ENCODE results near the gene PCBP2. TPM values are rescaled to one million over a fixed set of nuclear protein-coding genes. Genes with fewer than 3 reads are reported as not detected.

PCBP2 gene
- total and polyA plus RNA-seq, 7 donors: 333 to 661 (median 403) TPM

DNA sequence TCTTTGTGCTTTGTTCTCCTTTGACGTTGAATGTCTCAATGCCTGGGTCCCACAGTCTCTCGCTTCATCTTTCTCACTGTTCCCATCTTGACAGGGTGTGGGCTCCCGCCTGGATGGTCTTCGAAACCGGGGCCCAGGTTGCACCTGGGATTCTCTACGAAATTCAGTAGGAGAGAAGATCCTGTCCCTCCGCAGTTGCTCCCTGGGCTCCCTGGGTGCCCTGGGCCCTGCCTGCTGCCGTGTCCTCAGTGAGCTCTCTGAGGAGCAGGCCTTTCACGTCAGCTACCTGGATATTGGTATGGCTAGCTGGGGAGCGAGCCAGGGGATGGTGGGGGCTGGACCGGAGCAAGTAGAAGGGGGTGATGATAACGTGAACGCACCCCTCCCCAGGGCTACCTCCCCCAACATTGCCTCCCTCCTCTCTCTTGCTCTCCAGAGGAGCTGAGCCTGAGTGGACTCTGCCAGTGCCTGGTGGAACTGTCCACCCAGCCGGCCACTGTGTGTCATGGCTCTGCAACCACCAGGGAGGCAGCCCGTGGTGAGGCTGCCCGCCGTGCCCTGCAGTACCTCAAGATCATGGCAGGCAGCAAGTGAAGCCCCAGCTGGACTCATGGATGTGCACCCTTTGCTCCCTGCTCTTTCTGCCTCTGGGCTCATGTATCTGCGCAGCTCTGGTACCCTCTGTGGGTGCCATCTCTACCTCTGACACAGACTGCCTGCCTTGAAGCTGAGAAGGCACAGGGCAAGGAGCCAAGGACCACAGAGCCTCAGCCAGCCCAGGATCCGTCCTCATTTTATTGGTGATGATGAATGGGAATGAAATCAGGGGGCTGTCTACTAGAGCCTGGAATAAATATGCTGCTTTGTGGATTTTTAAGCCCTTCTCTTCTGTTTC, 53.9 kb downstream of the PCBP2 start:
- intact Hi-C loops (cut with DNase I): no loop called here
- Histone ChIP-seq H3K4me1 (peaks cover 0 to 22% (median 18%) of the 10 kb centered on the region in 4 donors), H3K36me3 (peaks cover 0 to 52% (median 20%) of the 10 kb centered on the region in 4 donors), H3K27ac (peak overlapping the region in 2 of 4 donors; percentile 46 to 53), H3K9me3 (no peaks in the 10 kb centered on the region), H3K27me3 (no peaks in the 10 kb centered on the region), H3K4me3 (no peak overlapping the region)
- peak; percentile 67 for DNase-seq
- TF ChIP-seq EP300 (IDR thresholded peaks at IDR 0.05) (no peak), POLR2AphosphoS5 (IDR thresholded peaks at IDR 0.05) (no peak), POLR2A (IDR thresholded peaks at IDR 0.05) (no peak)
- TF ChIP-seq, protein P1, sequence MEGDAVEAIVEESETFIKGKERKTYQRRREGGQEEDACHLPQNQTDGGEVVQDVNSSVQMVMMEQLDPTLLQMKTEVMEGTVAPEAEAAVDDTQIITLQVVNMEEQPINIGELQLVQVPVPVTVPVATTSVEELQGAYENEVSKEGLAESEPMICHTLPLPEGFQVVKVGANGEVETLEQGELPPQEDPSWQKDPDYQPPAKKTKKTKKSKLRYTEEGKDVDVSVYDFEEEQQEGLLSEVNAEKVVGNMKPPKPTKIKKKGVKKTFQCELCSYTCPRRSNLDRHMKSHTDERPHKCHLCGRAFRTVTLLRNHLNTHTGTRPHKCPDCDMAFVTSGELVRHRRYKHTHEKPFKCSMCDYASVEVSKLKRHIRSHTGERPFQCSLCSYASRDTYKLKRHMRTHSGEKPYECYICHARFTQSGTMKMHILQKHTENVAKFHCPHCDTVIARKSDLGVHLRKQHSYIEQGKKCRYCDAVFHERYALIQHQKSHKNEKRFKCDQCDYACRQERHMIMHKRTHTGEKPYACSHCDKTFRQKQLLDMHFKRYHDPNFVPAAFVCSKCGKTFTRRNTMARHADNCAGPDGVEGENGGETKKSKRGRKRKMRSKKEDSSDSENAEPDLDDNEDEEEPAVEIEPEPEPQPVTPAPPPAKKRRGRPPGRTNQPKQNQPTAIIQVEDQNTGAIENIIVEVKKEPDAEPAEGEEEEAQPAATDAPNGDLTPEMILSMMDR (IDR thresholded peaks at IDR 0.05): no peak
- WGBS, 2 donors: 83 to 85% methylated on average over 19 of the region's 19 CpGs

GRCh38 chr12:53506450-53506785, 54.5 kb downstream of the PCBP2 start:
- no peak for DNase-seq
- no peak overlapping the region for H3K4me3 ChIP-seq
- 60 to 62% methylated on average over 2 of the region's 2 CpGs for WGBS, 2 donors
- intact Hi-C loops (cut with DNase I): no loop called here
- TF ChIP-seq POLR2AphosphoS5 (IDR thresholded peaks at IDR 0.05) (no peak), POLR2A (IDR thresholded peaks at IDR 0.05) (no peak), EP300 (IDR thresholded peaks at IDR 0.05) (no peak)
- TF ChIP-seq, protein P1 (IDR thresholded peaks at IDR 0.05): no peak
- no peaks in the 10 kb centered on the region for H3K9me3 ChIP-seq
- no peaks in the 10 kb centered on the region for H3K27me3 ChIP-seq
- peaks cover 1 to 58% (median 20%) of the 10 kb centered on the region in 4 donors for H3K36me3 ChIP-seq
- H3K27ac ChIP-seq: peak overlapping the region in 1 of 4 donors; percentile 53
- H3K4me1 ChIP-seq: peaks cover 0 to 22% (median 17%) of the 10 kb centered on the region in 4 donors

- Histone ChIP-seq H3K4me1 (peaks cover 0 to 16% (median 11%) of the 10 kb centered on the region in 4 donors), H3K27me3 (no peaks in the 10 kb centered on the region), H3K9me3 (no peaks in the 10 kb centered on the region), H3K27ac (peak within 1 kb of the TSS in 1 of 4 donors; percentile 41), H3K4me3 (no peak within 1 kb of the TSS), H3K36me3 (peaks cover 4 to 64% (median 23%) of the 10 kb centered on the region in 4 donors)
- peak; percentile 62 for DNase-seq
- WGBS, 2 donors: 92 to 93% methylated on average over 9 of the region's 9 CpGs
- no peak for TF ChIP-seq POLR2A (IDR thresholded peaks at IDR 0.05)
- no peak for TF ChIP-seq EP300 (IDR thresholded peaks at IDR 0.05)
- no peak for TF ChIP-seq POLR2AphosphoS5 (IDR thresholded peaks at IDR 0.05)
- intact Hi-C loops (cut with DNase I): no loop called here
These were observed 55.1 kb downstream of the PCBP2 start, which contains the start of gene NPFF for GRCh38 chr12:53506881-53507602. Gene NPFF, minus strand, starts transcription at chr12:53507484. Its CDS starts 10 bp downstream, at chr12:53507474.

DNA sequence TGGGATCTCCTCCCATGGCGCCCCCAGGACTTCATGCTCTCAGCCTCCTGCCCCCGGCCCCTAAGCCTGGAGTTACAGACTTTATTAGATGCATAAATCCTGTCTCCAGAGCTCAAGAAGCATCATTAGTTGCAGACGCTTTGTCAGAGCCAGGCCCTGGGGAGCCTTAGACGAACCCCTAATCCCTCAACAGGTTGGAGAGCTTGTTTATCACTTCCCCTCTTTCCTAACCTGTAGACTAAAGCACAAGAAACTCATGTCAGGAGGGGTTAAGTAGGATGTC, 55.6 kb downstream of the PCBP2 start:
- 89 to 90% methylated on average over 4 of the region's 4 CpGs for WGBS, 2 donors
- Histone ChIP-seq H3K4me1 (peaks cover 0 to 11% (median 7%) of the 10 kb centered on the region in 4 donors), H3K36me3 (peaks cover 4 to 70% (median 25%) of the 10 kb centered on the region in 4 donors), H3K4me3 (no peak overlapping the region), H3K27me3 (no peaks in the 10 kb centered on the region), H3K9me3 (no peaks in the 10 kb centered on the region), H3K27ac (no peak overlapping the region)
- TF ChIP-seq, protein P1 (IDR thresholded peaks at IDR 0.05): no peak
- TF ChIP-seq POLR2A (IDR thresholded peaks at IDR 0.05): no peak
- TF ChIP-seq EP300 (IDR thresholded peaks at IDR 0.05): no peak
- TF ChIP-seq POLR2AphosphoS5 (IDR thresholded peaks at IDR 0.05): no peak
- intact Hi-C loops (cut with DNase I): no loop called here
- DNase-seq: no peak
